Adipose tissue (tissue), 3 donors: Measurements from ENCODE around the gene IL6ST. TPM values are rescaled to one million over a fixed set of nuclear protein-coding genes. Genes with fewer than 3 reads are reported as not detected.

ENCODE experiments used
- H3K27ac ChIP-seq: one replicate; pipeline ENCODE4 v1.5.1; 2013; ENCODE audit warnings: low read depth, low read length
- WGBS, 3 donors: extraction: QIAGEN DNeasy Blood & Tissue Kit; methylation state at CpG; one replicate each; pipeline ENCODE4 v1.1.7; 2013; 5-methylcytosine and 5-hydroxymethylcytosine counted together
- polyA plus RNA-seq, 3 donors: library from polyadenylated mRNA; stranded (reverse); fragments of 200-250 nt; gene quantifications; one replicate each; pipeline ENCODE4 v1.2.3, GENCODE V29; 2013
- donor health status: healthy with polysubstance abuse.
- donor health status: Bipolar disorder and iron deficiency.
- donor health status: healthy.

IL6ST gene
- polyA plus RNA-seq, 3 donors = 17.6 to 75.5 (median 61.9) TPM

DNA sequence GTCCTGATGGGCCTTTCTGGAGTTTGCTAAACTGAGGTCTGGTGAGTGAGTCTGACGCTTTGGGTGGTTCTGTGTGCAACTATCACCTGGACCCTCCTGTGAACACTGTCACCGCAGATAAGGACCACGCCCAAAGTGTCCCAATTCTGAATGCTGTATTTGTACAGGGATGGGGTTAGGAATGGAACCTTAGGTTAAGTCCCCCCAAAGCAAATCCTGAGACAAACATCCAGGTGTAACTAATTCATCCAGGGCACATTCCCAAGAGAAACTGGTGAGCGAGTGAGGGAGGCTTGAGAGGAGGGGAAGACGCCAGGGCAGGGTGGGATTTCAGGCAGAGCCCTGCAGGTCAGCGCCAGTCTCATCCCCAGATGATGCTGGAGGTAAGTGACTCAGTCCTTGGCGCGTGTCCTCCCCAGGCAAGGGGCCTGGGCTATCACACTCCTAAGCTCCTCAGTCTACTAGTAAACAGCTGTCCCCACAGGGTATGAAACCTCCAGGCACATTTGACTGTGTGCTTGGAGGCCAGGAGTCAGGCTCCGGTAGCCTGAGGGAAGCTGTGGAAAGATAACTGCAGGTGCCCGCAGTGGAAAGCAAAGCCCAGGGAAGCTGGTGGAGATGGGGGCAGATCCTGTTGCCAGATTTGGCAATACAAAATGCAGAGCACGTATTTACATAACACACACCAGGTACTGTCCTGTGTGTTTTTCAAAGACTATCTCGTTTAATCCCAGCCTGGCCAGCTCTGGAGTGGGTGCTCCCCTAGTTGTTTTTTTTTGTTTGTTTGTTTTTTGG, 66.7 kb downstream of the IL6ST start:
- H3K27ac ChIP-seq = no peak overlapping the region
- 90 to 91% (median 90%) methylated on average over 12 of the region's 12 CpGs for WGBS, 3 donors

DNA sequence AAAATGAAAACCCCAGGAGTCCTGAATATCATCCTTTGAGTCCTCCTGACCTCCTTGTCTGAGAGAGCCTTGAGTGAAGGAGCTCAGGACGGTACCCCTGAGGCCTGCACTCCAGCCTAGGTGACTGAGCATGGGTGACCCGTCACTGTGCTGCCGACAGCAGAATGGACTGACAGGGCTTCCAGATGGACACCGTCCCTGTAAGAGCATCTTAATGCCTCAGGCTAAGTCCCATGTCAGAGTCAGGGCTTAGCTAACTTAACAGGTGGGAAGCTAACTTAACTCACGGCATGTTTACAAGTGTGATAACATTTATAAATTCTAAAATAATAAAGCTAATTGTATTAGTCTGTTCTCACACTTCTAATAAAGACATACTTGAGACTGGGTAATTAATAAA, 68.3 kb downstream of the IL6ST start:
- WGBS, 3 donors = 94 to 97% (median 96%) methylated on average over 5 of the region's 5 CpGs
- no peak overlapping the region for H3K27ac ChIP-seq

DNA sequence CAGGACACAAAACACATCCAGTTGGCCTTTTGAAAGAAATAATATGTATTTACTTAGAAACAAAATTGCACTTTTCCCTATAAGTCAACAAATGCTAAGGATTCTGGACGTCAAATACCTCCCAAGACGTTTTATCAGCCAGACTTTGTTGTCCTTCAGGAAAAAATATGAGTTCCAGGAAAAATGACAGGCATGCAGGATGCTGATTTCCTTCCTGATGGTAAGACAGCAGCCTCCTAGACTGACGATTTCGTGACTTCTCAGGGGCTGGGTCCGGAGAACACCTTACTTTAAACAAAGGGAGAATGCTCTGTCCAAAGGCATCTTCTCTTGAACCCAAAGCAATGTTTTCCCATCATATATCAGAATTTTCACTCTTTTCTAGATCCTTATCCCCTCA, 69.1 kb downstream of the IL6ST start:
- 64 to 69% (median 69%) methylated on average over 5 of the region's 5 CpGs for WGBS, 3 donors
- H3K27ac ChIP-seq = no peak overlapping the region

DNA sequence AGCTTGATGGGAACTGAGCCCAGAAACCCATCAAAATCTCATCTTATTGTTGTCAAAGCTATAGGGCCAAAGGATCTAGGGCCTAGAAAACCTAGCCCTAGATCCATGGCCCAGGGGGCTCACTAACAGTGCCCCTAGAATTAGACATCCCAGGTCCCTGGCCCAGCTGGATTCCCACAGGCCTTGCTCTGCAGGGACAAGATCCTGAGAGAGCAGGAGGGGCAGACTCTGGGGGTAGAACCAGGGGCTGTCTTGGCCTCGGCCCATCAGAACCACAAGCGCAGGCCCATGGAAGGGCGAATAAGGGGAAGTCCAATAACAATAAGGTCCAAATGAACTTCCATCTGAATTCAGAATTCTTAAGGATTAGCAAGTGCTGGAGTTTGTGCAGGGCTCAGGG, 69.6 kb downstream of the IL6ST start:
- H3K27ac ChIP-seq = no peak overlapping the region
- WGBS, 3 donors = 91 to 99% (median 94%) methylated on average over 3 of the region's 3 CpGs

DNA sequence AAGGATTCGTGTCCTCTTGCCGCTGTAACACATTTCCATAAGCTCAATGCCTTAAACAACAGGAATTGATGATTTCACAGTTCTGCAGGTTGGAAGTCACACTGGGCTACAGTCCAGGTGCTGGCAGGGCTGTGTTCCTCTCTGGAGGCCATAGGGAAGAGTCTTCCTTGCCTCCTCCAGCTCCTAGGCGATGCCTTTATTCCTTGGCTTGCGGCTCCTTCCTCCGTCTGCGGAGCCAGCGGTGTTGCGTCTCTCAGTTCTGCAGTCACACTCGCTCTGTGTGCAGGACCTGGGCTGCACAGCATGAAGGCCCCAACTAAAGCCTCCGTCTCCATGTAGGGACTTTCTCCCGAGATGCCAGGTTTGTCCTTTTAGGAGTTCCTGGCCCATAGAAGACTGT, 70.0 kb downstream of the IL6ST start:
- WGBS, 3 donors = 86 to 98% (median 92%) methylated on average over 11 of the region's 11 CpGs
- H3K27ac ChIP-seq = no peak overlapping the region

DNA sequence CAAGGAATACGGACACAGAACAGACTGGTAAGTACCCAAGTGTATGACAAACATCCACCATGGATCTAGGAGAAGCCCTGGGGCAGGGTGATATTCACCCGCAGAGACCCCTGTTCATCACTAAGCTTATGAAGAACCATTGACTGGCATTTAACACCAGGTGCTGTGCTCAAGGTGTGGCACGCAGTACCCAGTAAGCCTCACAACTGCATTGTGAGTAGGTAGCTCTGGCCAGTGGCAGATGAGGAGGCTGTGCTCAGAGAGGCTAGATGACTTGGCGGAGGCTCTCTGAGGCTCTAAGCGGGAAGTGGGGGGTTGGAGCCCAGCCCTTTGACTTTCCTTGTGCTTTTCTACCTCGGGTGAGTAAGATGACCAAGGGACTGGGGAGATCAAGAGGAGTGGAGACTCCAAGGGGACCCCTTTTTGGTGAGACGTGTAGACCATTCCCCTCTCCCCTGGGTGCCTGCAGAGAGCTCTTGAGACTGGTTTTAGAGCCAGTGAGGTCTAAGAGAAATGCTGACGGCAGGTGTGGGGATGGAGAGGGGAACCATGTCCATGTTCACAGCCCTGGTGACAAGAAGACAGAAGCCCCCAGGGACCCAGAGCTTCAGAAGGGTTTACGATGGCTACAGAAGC, 70.8 kb downstream of the IL6ST start:
- 89 to 93% (median 89%) methylated on average over 9 of the region's 9 CpGs for WGBS, 3 donors
- H3K27ac ChIP-seq = no peak overlapping the region

DNA sequence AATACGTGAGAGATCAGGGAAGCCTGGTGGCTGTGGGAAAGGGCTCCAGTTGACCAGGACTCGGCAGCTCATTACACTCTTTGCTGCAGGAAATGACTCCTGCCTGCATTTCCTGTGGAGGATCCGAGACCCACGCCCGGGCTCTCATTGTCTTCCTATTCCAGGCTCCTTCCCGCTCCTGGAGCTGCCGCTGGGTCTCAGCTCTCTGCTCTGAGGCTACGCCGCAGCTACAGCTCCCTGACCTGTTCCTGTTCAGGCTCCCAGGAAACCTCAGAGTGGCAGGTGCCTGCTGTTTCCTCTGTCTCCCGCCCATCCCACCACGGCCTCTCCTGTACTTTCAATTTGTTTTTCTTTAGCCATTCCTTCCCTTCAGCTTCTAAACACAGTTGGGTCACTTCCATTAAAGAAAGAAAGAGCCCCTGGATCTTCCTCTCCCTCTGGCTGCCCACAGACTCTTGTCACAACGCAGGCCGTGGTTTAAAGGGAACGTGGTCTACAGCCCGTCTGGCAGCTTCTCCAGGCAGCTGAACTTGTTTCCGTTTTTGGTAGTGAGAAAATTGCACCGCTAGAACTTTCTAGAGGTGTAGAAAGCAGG, 71.5 kb downstream of the IL6ST start:
- 29 to 47% (median 30%) methylated on average over 17 of the region's 17 CpGs for WGBS, 3 donors
- H3K27ac ChIP-seq = no peak overlapping the region

DNA sequence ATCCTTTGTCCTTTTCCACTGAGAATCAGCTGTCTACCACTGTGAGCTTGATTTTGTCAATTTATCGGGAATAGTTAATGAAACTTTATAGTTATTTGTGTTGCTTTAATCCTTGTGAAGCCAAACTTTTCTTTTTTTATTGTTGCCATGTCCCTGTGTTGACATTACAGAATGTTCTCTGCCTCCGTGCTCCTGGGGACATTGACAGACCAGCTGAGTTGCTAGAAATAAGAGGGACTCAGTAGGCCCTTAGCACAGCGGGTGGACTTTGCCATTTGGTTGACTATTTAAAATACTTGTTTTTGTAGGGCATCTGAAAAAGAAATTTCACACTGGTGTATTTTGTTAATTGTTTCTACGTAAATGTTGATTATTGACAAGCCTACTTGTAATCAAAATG, 73.1 kb downstream of the IL6ST start:
- no peak overlapping the region for H3K27ac ChIP-seq
- WGBS, 3 donors = 90 to 96% (median 93%) methylated on average over 4 of the region's 4 CpGs

DNA sequence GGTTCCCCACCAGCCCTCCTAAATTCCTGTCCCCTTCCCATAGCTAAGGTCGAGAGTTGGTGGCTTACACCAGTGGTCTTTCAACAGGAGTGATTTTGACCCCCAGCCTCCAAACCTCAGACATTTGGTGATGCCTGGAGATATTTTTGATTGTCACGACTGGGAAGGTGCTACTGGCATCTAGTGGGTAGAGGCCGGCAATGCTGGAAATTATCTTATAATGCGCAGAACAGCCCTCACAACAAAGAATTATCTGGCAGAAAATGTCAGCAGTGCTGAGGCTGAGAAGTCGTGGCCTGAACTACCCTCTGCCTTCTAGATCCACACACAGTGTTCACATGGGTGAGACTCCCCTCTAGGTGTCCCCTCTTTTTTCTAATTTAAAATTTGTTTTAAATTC, 74.0 kb downstream of the IL6ST start:
- 77 to 84% (median 79%) methylated on average over 5 of the region's 5 CpGs for WGBS, 3 donors
- no peak overlapping the region for H3K27ac ChIP-seq

DNA sequence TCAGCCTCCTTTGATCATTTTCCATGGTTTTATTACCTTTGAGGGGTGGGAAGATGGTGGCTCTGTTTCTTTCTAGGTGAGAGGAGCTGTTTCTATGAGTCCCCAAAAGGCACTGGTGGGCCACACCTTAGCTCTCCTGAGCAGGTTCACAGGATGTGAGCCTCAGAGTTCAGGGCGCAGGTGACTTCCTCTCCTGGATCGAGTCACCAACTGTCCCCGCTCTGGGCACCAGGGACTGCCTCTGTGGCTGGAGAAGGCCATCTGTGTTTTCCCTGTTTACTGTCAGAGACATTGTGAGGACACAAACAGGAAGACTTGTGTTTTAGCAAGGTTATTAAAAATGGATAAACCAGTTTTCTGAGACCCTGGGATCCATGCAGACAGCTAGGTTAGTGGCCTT, 75.1 kb downstream of the IL6ST start:
- no peak overlapping the region for H3K27ac ChIP-seq
- WGBS, 3 donors = 65 to 96% (median 69%) methylated on average over 3 of the region's 3 CpGs

DNA sequence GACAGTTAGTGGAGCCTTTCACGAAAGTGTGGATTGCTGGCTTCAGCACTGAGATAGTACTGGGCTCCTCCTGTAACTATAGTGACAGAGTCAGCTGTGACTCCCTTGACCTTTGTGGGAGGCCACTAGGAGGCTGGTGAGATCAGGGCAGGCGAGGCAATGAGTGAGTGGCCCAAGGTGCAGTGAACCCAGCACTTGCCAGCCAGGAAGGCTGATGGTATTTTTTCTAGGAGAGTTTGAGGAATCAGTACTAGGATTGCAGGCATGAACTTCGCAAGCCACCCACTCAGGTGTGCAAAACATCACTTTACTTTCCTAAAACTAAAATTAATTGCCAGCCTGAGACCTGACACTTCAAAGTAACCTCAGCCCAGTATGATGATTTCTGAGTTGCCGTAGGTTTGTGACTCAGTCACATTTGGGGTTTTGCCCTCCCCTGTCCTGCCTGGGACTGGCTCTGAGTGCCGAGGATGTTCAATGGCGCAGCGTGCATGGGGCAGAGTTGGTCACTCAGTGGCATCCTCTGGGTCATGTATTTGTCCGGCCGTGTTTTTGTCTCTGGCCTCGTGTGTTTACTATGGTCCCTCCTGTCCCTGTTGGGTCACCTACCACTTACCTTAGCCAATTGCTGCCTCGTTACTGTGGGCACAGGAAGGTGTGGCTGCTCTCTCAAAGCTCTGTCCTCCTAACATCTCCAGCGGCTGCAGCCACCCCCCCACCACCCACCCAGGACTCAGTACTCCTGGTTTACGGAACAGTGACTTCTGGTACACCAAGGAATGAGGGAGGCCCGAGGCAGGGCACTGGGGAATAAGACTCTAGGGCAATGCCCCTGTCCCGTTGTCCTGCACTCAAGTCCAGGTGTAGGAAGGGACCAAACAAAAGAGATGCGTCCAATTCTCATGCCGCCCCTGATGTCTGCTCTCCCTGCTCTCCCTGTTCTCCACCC, 76.4 kb downstream of the IL6ST start:
- WGBS, 3 donors = 91 to 97% (median 92%) methylated on average over 17 of the region's 17 CpGs

DNA sequence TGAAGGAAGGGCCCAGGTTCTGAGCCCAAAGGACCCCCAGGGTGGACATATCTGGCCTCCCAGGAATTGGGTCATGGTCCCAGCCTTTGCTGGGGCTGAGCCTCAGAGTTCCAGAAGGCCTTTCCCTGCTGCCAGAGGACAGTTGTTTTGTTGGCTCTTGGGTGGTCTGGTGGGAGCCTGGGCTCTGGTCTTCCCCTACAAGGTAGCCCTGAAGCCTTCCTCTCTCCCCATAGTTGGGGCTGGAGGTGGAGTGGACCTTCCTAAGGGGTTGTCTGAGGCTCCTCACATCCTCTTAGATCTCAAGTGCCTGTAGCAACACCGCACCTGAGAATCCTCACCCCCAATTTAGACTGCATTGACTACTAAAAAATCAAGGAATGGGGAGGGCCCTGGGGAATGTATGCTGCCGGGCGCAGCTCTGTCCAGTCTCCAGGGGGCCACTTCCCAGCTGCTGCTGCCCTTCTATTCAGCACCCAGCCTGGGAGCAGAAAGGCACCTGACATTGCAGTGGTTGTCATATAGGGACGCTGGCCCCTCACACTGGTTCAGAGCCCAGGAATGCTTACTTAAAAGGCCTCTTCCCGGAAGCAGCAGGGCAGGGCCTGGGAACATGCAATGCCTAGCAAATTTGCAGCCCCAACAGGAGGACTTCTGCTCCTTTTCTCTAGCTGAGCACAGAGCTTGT, 77.2 kb downstream of the IL6ST start:
- H3K27ac ChIP-seq = no peak overlapping the region
- 81 to 93% (median 89%) methylated on average over 5 of the region's 5 CpGs for WGBS, 3 donors

More for the DNA sequence above, 76.4 kb downstream of the IL6ST start:
- no peak overlapping the region for H3K27ac ChIP-seq

DNA sequence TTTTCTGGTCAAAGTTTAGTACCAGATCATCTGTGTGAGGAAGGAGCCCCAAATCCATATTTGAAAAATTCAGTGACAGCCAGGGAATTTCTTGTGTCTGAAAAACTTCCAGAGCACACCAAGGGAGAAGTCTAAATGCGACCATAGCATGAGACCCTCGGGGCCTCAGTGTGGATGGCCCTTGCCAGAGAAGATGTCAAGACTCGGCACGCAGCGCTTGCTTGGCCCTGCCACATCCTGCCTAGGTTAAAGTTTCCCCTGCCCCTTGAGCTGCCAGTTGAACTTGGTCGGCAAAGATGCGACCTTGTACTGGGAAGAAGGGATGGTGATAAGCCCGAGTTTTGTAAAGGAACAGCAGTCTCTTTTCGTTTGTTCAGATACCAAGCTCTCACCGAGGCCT, 77.8 kb downstream of the IL6ST start:
- WGBS, 3 donors = 69 to 84% (median 77%) methylated on average over 10 of the region's 10 CpGs
- no peak overlapping the region for H3K27ac ChIP-seq

DNA sequence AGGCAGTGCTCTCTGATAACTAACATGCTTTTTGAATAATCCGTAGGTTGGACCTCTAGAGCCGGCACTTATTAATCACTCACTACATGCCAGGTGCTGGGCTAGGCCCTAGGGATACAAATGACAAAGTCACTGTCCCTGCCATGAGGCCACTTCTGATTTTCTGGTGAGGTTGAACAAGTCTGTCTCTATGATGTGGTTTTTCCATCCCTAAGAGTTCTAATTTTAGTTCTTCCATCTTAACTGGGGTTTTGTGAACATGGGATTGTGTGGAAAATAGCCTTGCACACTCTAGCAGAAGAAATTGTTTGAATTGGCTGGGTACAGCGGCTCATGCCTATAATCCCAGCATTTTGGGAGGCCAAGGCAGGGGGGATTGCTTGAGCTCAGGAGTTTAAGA, 79.0 kb downstream of the IL6ST start:
- 84 to 93% (median 89%) methylated on average over 3 of the region's 3 CpGs for WGBS, 3 donors
- H3K27ac ChIP-seq = no peak overlapping the region

DNA sequence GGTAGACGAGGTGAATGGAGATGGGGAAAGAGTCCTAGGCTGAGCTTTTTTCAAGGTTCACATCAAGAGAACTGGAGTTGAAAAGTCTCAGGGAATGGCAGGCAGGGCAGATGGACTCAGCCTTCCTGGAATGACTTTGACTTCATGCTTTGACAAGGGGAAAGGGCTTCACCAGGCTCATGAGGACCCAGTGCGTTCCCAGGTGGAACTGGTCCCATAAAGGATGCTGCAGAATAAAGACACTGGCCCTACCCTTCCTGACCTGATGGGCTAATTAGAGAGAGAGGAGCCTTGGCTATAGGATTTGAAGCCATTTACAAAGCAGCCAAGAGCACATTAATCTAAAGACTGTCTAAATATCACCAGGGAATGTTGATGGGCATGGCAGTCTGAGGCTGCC, 79.8 kb downstream of the IL6ST start:
- 97 to 98% (median 97%) methylated on average over 2 of the region's 2 CpGs for WGBS, 3 donors
- no peak overlapping the region for H3K27ac ChIP-seq

DNA sequence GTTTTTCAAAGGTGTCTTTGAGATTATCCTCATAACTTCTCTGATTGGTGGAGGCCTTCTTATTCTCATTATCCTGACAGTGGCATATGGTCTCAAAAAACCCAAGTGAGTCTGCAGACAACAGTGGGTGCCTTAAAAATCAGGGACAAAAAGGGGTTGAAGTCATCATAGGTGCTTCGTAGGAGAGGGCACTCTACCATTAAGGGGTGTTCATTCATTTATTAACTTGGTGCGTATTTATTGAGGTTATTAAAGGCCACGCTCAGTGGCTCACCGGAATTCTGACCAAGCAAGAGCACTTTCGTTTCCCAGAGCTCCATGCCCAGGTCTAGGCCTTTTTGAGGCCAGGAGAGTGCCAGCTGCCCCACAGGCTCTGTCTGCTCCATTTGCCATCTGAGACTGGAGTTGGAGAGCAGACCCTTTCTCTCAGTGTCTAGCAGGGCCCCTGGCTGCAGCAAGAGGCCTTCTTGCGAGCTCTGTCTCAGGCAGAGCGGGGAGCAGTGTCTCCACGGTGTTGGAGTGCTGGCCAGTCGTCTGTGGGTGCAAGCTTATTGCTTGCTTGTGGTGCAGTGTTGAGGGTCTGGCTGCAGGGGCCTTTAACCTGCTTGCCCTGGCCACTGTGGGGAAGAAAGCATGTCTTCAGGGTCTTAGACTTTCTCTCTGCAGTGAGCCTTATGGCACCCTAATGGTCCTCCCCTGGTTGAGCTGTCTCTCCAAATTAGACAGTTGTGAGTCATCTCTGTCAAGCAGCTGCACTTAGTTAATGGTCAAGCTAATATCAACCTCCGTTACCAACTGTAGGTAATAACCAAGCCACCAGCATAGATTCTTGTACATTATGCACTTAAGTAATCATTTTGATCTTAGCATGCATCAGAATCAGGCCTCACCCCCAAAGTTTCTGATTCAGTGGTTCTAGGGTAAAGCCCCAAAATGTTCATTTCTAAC, 81.0 kb downstream of the IL6ST start:
- 94 to 95% (median 95%) methylated on average over 10 of the region's 10 CpGs for WGBS, 3 donors
- no peak overlapping the region for H3K27ac ChIP-seq
